Pancreas (tissue), 10 donors: ENCODE data around the gene ST6GAL1. TPM values are rescaled to one million over a fixed set of nuclear protein-coding genes. Genes with fewer than 3 reads are reported as not detected.

Experiments
- ATAC-seq, 4 donors: fragments of 200-7000 bp; cut with Tn5 transposase; one replicate each; pipeline versions ENCODE4 v1.8.0 to v1.9.1; 2020; ENCODE audit warnings: mild to moderate bottlenecking in 4 of 4, moderate library complexity in 4 of 4
- DNase-seq, 6 donors: peaks; one replicate each; pipeline ENCODE4 v3.0.0-alpha.2; 2020
- FAIRE-seq: peaks from 2 replicates; lab custom pipeline; 2012; peaks lifted over from hg19 to GRCh38; lab: Jason Lieb, UNC
- H3K27ac ChIP-seq, 4 donors: fragments of 200-600 bp; sonication (generic); 1 replicate in 3 of 4; 2 replicates in 1 of 4; pipeline versions ENCODE4 v1.5.0 to v1.8.0; 2020
- H3K27me3 ChIP-seq, 4 donors: fragments of 200-600 bp; one replicate each; pipeline ENCODE4 v1.8.0; 2021
- H3K36me3 ChIP-seq, 3 donors: fragments of 200-600 bp; sonication (generic) in 1 of 3; one replicate each; pipeline versions ENCODE4 v1.5.0 to v1.8.0; 2020 to 2021
- H3K4me1 ChIP-seq, 3 donors: fragments of 200-600 bp; one replicate each; pipeline ENCODE4 v1.8.0; 2021
- H3K4me3 ChIP-seq, 4 donors: fragments of 200-600 bp; sonication (generic) in 2 of 4; one replicate each; pipeline versions ENCODE4 v1.5.0 to v1.8.0; 2020 to 2021
- H3K9me3 ChIP-seq, 4 donors: fragments of 200-600 bp; one replicate each; pipeline ENCODE4 v1.8.0; 2021
- WGBS, 2 donors: extraction: QIAGEN DNeasy Blood & Tissue Kit; methylation state at CpG; one replicate each; pipeline ENCODE4 v1.1.7; 2013; 5-methylcytosine and 5-hydroxymethylcytosine counted together
- intact Hi-C, 3 donors: fragments of 100-400 bp; cut with DNase I; formaldehyde crosslinking; loops; one replicate each; pipeline versions ENCODE4 v1.11.1 to v1.14.2; 2022
- polyA plus RNA-seq, 2 donors: library from polyadenylated mRNA; stranded (reverse); fragments of 200-250 nt; gene quantifications; one replicate each; pipeline ENCODE4 v1.2.3, GENCODE V29; 2013
- total RNA-seq, 6 donors: library from RNA; stranded (reverse); fragmentation: NEBNext Ultra II Directional in 4 of 6; extraction: Animal tissue kit (Norgen Biotek cat#: 25700) in 4 of 6; gene quantifications; one replicate each; pipeline versions ENCODE4 v1.2.1 to v1.2.4, GENCODE V29; 2021 to 2023
- TF ChIP-seq, protein P1 (sequence below), 4 donors: fragments of 200-600 bp; sonication (generic) in 3 of 4; IDR thresholded peaks; one replicate each; pipeline versions ENCODE4 v1.5.0 to v1.8.0; 2021; ENCODE audit warnings: antibody characterized with exemption in 4 of 4
- donor health status: healthy with polysubstance abuse.
- donor health status: DM: no; HTN: no; CAD: no; lungs with moderate emphysema.
- donor health status: DM: no; HTN: no; CAD: no.
- donor health status: control.
- donor health status: control.
- donor health status: Bipolar disorder and iron deficiency.
- donor health status: DM: yes; HTN: yes; CAD: no.
- donor health status: DM: no; HTN: no; CAD: no.
- donor health status: DM: no; HTN: no; CAD: no.
- donor health status: DM: yes; HTN: yes; CAD: no.

ST6GAL1 gene
- total and polyA plus RNA-seq, 8 donors = 4.8 to 36.6 (median 8.3) TPM

DNA sequence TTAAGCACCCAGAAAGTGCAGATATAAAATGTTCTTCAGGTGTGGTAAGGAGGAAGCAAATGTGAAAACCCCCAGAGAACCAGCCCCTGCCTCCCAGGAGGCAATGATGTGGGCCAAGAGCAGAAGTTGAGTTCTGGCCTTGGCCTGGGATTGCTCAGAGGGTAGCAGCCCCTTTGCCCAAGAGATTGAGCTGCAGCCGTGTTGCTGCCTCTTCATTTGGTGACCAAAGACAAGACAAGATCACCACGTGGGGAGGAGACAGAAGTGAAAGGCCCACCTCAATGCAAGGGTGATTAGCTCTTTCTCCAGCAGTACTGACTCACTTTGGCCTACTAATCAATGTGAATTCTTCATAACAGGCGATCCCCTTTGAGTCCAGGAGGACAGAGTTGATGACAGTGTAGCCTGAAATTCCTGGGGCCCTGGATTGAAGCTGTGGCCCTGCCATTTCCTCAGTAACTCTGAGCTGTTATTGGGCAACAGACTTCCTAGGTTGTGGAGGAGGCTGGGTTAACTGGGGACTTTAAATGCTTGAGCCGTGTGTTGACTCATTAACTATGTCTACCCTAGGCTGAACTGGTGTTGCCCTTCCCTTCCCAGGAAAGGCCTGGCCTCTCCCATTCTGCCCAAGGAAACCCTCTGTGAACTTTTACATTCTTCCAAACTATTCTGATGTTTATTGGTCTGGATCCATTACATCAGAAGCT lies 86.5 kb downstream of the ST6GAL1 start:
- Histone ChIP-seq H3K4me3 (no peak overlapping the region), H3K27ac (no peak overlapping the region), H3K4me1 (no peaks in the 10 kb centered on the region), H3K36me3 (no peaks in the 10 kb centered on the region), H3K9me3 (no peaks in the 10 kb centered on the region), H3K27me3 (no peaks in the 10 kb centered on the region)
- no peak for FAIRE-seq
- intact Hi-C loops = no loop called here
- 62 to 73% methylated on average over 4 of the region's 4 CpGs for WGBS, 2 donors
- DNase-seq = no peak
- no peak for ATAC-seq
- TF ChIP-seq, protein P1, sequence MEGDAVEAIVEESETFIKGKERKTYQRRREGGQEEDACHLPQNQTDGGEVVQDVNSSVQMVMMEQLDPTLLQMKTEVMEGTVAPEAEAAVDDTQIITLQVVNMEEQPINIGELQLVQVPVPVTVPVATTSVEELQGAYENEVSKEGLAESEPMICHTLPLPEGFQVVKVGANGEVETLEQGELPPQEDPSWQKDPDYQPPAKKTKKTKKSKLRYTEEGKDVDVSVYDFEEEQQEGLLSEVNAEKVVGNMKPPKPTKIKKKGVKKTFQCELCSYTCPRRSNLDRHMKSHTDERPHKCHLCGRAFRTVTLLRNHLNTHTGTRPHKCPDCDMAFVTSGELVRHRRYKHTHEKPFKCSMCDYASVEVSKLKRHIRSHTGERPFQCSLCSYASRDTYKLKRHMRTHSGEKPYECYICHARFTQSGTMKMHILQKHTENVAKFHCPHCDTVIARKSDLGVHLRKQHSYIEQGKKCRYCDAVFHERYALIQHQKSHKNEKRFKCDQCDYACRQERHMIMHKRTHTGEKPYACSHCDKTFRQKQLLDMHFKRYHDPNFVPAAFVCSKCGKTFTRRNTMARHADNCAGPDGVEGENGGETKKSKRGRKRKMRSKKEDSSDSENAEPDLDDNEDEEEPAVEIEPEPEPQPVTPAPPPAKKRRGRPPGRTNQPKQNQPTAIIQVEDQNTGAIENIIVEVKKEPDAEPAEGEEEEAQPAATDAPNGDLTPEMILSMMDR (IDR thresholded peaks at IDR 0.05) = no peak

DNA sequence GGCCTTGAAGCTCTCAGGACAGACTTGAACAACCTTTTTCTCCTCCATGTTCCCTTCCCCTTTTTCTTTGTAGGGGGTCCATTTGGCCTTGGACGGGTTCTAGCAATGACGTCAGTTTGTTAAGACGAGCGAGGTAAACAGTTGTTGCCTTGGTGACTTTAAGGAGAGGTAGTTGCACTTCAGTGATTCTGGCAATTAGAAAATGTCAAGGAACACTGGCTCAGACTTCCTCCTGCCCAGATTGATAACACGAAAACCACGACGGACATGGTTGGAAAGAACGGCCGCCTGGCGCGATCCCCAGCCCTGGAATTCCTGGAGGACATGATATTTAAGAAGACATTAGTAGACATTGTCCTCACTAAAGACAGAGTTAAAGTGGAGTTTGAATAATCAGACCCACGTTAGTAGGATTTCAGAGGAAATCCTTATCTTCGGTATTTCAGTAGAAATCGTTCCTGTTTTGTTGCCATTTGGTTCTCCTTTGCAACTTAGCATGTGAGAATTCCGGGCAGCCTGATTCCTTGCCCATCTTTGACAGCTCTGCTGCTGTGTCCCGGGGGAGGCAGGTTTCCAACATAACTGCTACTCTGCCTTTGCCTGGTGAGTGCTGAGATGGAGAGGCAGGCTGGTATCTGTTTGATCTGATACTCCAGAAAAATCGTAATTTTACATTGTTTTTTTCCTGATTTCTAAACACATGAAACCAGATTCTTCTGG lies 87.3 kb downstream of the ST6GAL1 start:
- intact Hi-C loops = no loop called here

DNA sequence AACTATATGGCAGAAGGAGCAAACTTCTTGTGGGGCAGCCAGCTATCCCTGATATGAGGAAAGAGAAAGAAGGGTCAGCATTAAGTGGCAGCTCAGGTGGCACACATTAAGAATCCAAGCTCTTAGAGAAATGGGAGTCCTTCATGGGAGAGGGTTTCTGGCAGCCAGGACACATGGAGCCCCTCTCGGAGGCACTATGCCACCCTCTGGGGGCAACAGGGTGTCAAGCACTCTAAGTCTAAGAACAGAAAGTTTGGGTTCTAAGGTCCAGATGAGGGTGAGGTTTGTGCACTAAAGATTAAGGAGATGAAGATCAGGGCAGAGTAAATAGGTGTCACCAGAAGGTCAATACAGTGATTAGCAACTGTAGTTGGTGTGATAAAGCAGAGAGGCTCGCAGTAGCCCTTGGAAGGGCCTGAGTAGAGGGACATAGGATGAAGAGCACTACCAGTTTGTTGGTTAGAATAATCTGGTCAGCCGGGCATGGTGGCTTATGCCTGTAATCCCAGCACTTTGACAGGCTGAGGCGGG lies 89.3 kb downstream of the ST6GAL1 start:
- H3K27me3 ChIP-seq = no peaks in the 10 kb centered on the region
- H3K4me3 ChIP-seq = no peak overlapping the region
- ATAC-seq (no peak), FAIRE-seq (no peak), DNase-seq (no peak)
- intact Hi-C loops = no loop called here
- WGBS, 2 donors = 56 to 72% methylated on average over 4 of the region's 4 CpGs
- H3K9me3 ChIP-seq = no peaks in the 10 kb centered on the region
- TF ChIP-seq, protein P1 (IDR thresholded peaks at IDR 0.05) = no peak
- H3K4me1 ChIP-seq = no peaks in the 10 kb centered on the region
- no peak overlapping the region for H3K27ac ChIP-seq
- H3K36me3 ChIP-seq = no peaks in the 10 kb centered on the region

More for the DNA sequence above, 87.3 kb downstream of the ST6GAL1 start:
- Histone ChIP-seq H3K27ac (no peak overlapping the region), H3K4me1 (no peaks in the 10 kb centered on the region), H3K9me3 (no peaks in the 10 kb centered on the region), H3K27me3 (no peaks in the 10 kb centered on the region), H3K36me3 (no peaks in the 10 kb centered on the region), H3K4me3 (no peak overlapping the region)
- DNase-seq (no peak), FAIRE-seq (no peak), ATAC-seq (no peak)
- 72 to 76% methylated on average over 17 of the region's 17 CpGs for WGBS, 2 donors
- TF ChIP-seq, protein P1 (IDR thresholded peaks at IDR 0.05) = no peak

DNA sequence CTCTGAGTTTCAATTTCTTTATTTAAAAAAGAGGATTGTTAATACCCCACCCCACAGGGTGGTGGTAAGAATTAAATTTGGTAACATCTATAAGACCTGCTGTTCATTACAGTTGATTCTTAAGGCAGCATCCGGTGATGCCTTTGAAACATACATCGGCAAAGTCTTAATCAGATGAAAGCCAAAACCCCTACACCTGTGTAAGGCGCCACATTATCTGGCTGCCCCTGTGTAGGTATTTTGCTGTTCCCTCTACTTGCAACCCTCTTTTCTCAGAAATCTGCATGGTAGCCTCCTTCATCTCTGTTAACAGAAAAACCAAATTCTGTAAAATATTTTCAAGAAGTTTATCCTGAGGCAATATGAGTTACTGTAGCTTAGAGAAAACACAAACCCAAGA lies 90.0 kb downstream of the ST6GAL1 start:
- Histone ChIP-seq H3K4me1 (no peaks in the 10 kb centered on the region), H3K27me3 (no peaks in the 10 kb centered on the region), H3K4me3 (no peak overlapping the region), H3K9me3 (no peaks in the 10 kb centered on the region), H3K27ac (no peak overlapping the region), H3K36me3 (no peaks in the 10 kb centered on the region)
- WGBS, 2 donors = 86 to 95% methylated on average over 3 of the region's 3 CpGs
- DNase-seq (no peak), ATAC-seq (no peak), FAIRE-seq (no peak)
- TF ChIP-seq, protein P1 (IDR thresholded peaks at IDR 0.05) = no peak
- intact Hi-C loops = no loop called here
